Mucosa of descending colon (tissue), 3 donors: Measurements from ENCODE around the gene TIA1. TPM values are rescaled to one million over a fixed set of nuclear protein-coding genes. Genes with fewer than 3 reads are reported as not detected.
"Not testable (repeated sequence)": the region's sequence is repeated elsewhere in the genome, so short reads cannot be mapped to it uniquely, and the experiment has no call there.

Experiments used
- ATAC-seq: fragments of 200-7000 bp; cut with Tn5 transposase; one replicate; pipeline ENCODE4 v1.9.1; 2020; ENCODE audit warnings: mild to moderate bottlenecking, moderate library complexity
- DNase-seq, 3 donors: peaks; one replicate each; pipeline ENCODE4 v3.0.0-alpha.2; 2020
- H3K36me3 ChIP-seq: fragments of 200-600 bp; one replicate; pipeline ENCODE4 v1.8.0; 2021; ENCODE audit warnings: low read depth, mild to moderate bottlenecking
- H3K4me1 ChIP-seq: fragments of 200-600 bp; one replicate; pipeline ENCODE4 v1.8.0; 2021; ENCODE audit warnings: low read depth, mild to moderate bottlenecking
- H3K4me3 ChIP-seq: fragments of 200-600 bp; one replicate; pipeline ENCODE4 v1.8.0; 2021; ENCODE audit warnings: mild to moderate bottlenecking
- H3K9me3 ChIP-seq: fragments of 200-600 bp; one replicate; pipeline ENCODE4 v1.8.0; 2021; ENCODE audit warnings: mild to moderate bottlenecking
- intact Hi-C, 2 donors: fragments of 100-400 bp; cut with DNase I in 1 of 2; cut with micrococcal nuclease in 1 of 2; formaldehyde crosslinking; loops; one replicate each; pipeline versions ENCODE4 v1.11.0 to v1.11.1; 2022; cut with DNase I, micrococcal nuclease
- microRNA-seq: library from miRNA; unstranded; fragments of <30 nt; microRNA quantifications from one replicate; pipeline ENCODE4, GENCODE V29; 2019
- total RNA-seq, 3 donors: library from RNA; stranded (reverse); fragmentation: NEBNext Ultra II Directional in 2 of 3; extraction: Animal tissue kit (Norgen Biotek cat#: 25700) in 2 of 3; gene quantifications; one replicate each; pipeline versions ENCODE4 v1.2.1 to v1.2.4, GENCODE V29; 2021 to 2023
- TF ChIP-seq, protein P1 (sequence below): fragments of 200-600 bp; IDR thresholded peaks from one replicate; pipeline ENCODE4 v1.8.0; 2022; ENCODE audit warnings: antibody characterized with exemption, mild to moderate bottlenecking
- donor health status: DM: no; HTN: no; CAD: no; lungs with moderate emphysema.
- donor health status: DM: no; HTN: no; CAD: no.
- donor health status: DM: no; HTN: yes; CAD: no.

Gene TIA1
- total RNA-seq, 3 donors from 2014 or later = 83.0 to 135 (median 115) TPM

DNA sequence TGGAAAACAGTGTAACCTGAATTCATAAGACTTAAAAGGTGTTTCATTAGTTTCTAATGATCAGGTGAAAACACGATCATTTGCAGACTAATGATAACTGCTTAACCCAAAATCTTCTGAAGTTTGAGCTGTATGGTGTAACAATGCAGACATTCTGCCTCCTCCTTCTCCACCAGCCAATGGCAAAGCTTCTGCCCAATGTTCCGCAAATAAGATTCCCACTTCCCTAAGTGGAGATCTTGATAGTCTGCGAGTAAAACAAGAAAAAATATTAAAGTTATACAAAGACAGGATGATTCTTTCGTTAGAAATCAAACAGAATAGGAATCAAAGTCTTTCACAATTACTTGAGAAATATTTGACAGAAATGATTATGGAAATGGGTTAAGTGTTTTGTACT, 65.7 kb downstream of the TIA1 start:
- Histone ChIP-seq H3K9me3 (no peaks in the 10 kb centered on the region), H3K4me1 (no peaks in the 10 kb centered on the region), H3K4me3 (no peak overlapping the region), H3K36me3 (peaks cover 5% of the 10 kb centered on the region)
- ATAC-seq (no peak), DNase-seq (no peak)
- TF ChIP-seq, protein P1, sequence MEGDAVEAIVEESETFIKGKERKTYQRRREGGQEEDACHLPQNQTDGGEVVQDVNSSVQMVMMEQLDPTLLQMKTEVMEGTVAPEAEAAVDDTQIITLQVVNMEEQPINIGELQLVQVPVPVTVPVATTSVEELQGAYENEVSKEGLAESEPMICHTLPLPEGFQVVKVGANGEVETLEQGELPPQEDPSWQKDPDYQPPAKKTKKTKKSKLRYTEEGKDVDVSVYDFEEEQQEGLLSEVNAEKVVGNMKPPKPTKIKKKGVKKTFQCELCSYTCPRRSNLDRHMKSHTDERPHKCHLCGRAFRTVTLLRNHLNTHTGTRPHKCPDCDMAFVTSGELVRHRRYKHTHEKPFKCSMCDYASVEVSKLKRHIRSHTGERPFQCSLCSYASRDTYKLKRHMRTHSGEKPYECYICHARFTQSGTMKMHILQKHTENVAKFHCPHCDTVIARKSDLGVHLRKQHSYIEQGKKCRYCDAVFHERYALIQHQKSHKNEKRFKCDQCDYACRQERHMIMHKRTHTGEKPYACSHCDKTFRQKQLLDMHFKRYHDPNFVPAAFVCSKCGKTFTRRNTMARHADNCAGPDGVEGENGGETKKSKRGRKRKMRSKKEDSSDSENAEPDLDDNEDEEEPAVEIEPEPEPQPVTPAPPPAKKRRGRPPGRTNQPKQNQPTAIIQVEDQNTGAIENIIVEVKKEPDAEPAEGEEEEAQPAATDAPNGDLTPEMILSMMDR = no peak
- intact Hi-C loops = no loop called here

DNA sequence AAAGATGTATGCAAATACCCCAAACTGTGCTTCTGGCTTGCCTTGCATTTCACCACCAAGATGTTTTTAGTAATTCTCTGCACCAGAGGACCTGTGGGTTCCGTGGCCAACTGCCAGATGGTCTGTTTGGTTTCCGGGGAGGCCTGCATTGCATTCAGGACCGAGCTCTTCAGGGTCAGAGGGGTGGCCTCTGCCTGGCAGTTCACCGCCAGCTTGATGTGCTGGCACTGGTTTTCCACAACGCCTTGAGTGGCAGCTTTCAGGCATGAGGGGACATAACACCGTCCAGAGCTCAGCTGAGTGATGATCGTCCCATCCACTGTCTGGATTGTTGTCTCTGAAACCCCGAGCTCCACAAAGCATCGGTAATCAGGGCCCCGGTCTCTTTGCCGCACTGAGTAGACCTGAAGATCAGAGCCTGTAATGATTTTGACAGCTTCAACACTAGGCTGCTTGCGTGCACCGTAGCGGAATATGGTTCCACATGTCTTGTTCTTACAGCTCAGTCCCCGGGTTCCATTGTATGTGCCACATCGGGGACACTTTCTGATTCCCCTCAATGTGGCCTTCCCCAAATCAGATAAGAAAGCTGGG, 67.0 kb downstream of the TIA1 start:
- H3K36me3 ChIP-seq = peaks cover 5% of the 10 kb centered on the region
- H3K9me3 ChIP-seq = no peaks in the 10 kb centered on the region
- H3K4me3 ChIP-seq = no peak overlapping the region
- intact Hi-C loops = no loop called here
- ATAC-seq (peak; percentile 64), DNase-seq (peak; percentile 29 to 45 (median 29))
- TF ChIP-seq, protein P1 = no peak
- H3K4me1 ChIP-seq = no peaks in the 10 kb centered on the region

DNA sequence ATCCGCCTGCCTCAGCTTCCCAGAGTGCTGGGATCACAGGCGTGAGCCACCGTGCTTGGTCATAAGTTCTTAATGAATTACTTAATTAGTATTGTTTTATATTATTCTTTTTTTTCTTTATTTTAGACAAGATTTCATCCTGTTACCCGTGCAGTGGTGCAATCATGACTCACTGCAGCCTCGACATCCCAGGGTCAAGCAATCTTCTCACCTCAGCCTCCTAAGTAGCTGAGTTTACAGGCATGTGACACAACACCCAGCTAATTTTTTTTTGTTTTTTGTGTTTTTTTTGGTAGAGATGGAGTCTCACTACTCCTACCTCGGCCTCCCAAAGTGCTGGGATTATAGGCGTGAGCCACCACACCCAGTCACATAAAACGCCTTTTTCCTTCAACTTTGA, 74.9 kb downstream of the TIA1 start:
- H3K36me3 ChIP-seq = peaks cover 3% of the 10 kb centered on the region
- DNase-seq (no peak), ATAC-seq (no peak)
- intact Hi-C loops = no loop called here
- no peak overlapping the region for H3K4me3 ChIP-seq
- no peaks in the 10 kb centered on the region for H3K9me3 ChIP-seq
- TF ChIP-seq, protein P1 = no peak
- H3K4me1 ChIP-seq = no peaks in the 10 kb centered on the region

DNA sequence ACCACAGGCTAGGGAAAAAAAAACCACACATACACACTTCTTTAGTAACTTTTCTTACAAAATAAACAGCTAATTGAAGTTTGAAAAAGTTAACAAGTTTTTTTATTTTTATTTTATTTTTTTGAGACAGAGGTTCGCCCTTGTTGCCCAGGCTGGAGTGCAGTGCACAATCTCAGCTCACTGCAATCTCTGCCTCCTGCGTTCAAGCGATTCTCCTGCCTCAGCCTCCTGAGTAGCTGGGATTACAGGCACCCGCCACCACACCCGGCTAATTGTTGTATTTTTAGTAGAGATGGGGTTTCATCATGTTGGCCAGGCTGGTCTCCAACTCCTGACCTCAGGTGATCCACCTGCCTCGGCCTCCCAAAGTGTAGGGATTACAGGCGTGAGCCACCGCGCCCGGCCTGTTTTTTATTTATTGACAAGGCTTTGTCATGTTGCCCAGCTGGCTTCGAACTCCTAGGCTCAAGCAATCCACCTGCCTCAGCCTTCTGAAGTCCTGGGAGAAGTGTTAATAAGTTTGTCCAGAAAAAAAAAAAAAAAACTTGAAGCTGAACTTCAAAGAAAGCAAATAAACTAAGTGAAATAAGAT, 78.7 kb downstream of the TIA1 start:
- H3K36me3 ChIP-seq, intact Hi-C loops: not testable (repeated sequence)

DNA sequence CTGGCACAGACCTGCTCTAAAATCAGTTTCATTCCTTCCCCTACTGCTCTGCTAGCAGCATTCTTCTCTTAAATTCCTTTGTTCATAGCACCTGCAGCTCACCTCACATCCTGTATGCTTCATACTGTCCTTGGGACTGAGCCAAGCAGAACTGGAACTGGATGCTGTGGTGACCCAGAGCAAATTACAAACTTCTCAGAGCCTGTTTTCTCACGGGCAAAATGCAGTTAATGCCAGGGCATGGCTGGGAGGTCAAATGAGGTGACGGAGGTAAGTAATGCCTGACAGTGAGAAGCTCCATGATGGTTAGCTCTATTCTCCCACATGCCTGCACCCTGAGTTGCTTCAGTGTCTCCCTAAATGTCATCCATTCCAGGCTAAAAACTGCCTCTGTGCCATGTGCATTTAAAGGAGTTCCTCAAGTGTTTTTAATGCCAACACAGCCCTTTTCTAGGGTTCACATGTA, 87.3 kb downstream of the TIA1 start:
- H3K4me3 ChIP-seq = no peak overlapping the region
- DNase-seq = no peak
- no peaks in the 10 kb centered on the region for H3K9me3 ChIP-seq
- no peaks in the 10 kb centered on the region for H3K36me3 ChIP-seq
- H3K4me1 ChIP-seq = no peaks in the 10 kb centered on the region
- no peak for ATAC-seq
- TF ChIP-seq, protein P1 = no peak
- intact Hi-C loops = no loop called here

More for the DNA sequence above, 78.7 kb downstream of the TIA1 start:
- H3K9me3 ChIP-seq, H3K4me3 ChIP-seq, ATAC-seq, H3K4me1 ChIP-seq, DNase-seq: not testable (repeated sequence)

DNA sequence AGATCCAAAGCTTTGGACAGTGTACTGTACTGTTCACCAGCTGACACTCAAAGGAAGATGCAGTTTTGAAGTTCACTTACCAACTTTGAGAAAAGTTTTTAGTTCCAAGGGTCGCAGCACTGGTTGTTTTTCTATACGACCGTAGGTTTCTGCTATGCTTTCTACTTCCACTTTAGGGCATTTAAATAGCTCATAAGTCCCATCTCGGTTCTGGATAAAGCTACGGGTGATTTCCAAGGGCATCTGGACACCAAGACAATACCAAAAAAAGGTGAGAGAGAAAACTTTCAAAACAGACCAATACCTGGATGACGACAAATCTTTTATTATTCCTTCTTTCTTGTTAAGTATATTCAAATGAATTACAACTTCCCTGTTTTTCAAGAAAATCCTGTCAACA, 87.9 kb downstream of the TIA1 start:
- Histone ChIP-seq H3K4me1 (no peaks in the 10 kb centered on the region), H3K36me3 (no peaks in the 10 kb centered on the region), H3K4me3 (no peak overlapping the region), H3K9me3 (no peaks in the 10 kb centered on the region)
- no peak for ATAC-seq
- no peak for DNase-seq
- intact Hi-C loops = no loop called here
- TF ChIP-seq, protein P1 = no peak

Small RNA genes lying within 50 kb of the gene (microRNA-seq; reads per million reads assigned to microRNA genes)
- gene MIR1285-2 = not detected

Other genes with a start within 250 kb of the TIA1 start
- gene PCBP1, start 161.2 kb downstream of the TIA1 start, total RNA-seq = 100 to 1,000 TPM; 243 to 383 (median 266) TPM
- 10 to 100 TPM in 2 of 3 donors, 1 to 10 TPM in 1; 7.6 to 17.2 (median 12.2) TPM for gene C2orf42, start 57.6 kb downstream of the TIA1 start, total RNA-seq
- 10 to 100 TPM; 39.1 to 83.0 (median 52.2) TPM for gene PCYOX1, start 9.5 kb upstream of the TIA1 start, total RNA-seq
- 100 to 1,000 TPM in 1 of 3 donors, 10 to 100 TPM in 2; 76.6 to 117 (median 94.5) TPM for gene SNRPG, start 45.1 kb upstream of the TIA1 start, total RNA-seq
- 10 to 100 TPM; 29.8 to 51.7 (median 33.5) TPM for gene FAM136A, start 53.4 kb upstream of the TIA1 start, total RNA-seq